DND-41 (cell line): ENCODE measurements around the gene ZDHHC12.

Source experiments
- CTCF ChIP-seq: IDR thresholded peaks from 2 replicates; pipeline ENCODE4 v1.5.1; 2012; ENCODE audit warnings: borderline replicate concordance, low read length, moderate library complexity, mild to moderate bottlenecking; ENCODE audit not compliant: poor library complexity, severe bottlenecking; ENCODE audit errors: extremely low read depth
- EZH2 ChIP-seq: IDR thresholded peaks from 3 replicates; pipeline ENCODE4 v1.6.1; 2012; ENCODE audit warnings: borderline replicate concordance, low read depth, mild to moderate bottlenecking, moderate library complexity, low read length, inconsistent platforms; ENCODE audit not compliant: severe bottlenecking

GRCh38 chr9:128720841-128721486 is 3.0 kb downstream of the ZDHHC12 start:
- TF ChIP-seq CTCF (no peak), EZH2 (no peak)
